IMR-90 (cell line): ENCODE results near the gene F2RL3. TPM values are rescaled to one million over a fixed set of nuclear protein-coding genes. Genes with fewer than 3 reads are reported as not detected.

Experiments used
- ATAC-seq: fragments of 200-7000 bp; cut with Tn5 transposase; 2 replicates; pipeline ENCODE4 v1.9.1; 2020; ENCODE audit warnings: low read depth, mild to moderate bottlenecking, moderate library complexity
- BruUV-seq: library from RNA; stranded (reverse); fragments of 400-500 nt; replicated peaks from 2 replicates; lab custom pipeline; 2021; lab: Mats Ljungman, UMichigan
- CTCF ChIA-PET: fragments of 300-600 bp; formaldehyde crosslinking; extraction: SDS; loops from one replicate; lab custom pipeline; 2021; ENCODE audit warnings: antibody characterized with exemption; lab: Yijun Ruan, JAX
- POLR2A ChIA-PET: fragments of 300-600 bp; sonication (Branson Sonifier 250); formaldehyde crosslinking; loops from one replicate; lab custom pipeline; 2022; ENCODE audit warnings: antibody characterized with exemption; ENCODE audit not compliant: unreplicated experiment; lab: Charles Lee
- DNase-seq: peaks from one replicate; pipeline ENCODE4 v3.0.0; 2013
- H2AFZ ChIP-seq: replicated peaks from 2 replicates; pipeline ENCODE3; 2013; ENCODE audit warnings: low read length, mild to moderate bottlenecking; ENCODE audit not compliant: poor library complexity
- H2AK5ac ChIP-seq: 2 replicates; pipeline ENCODE4 v1.6.1; 2013; ENCODE audit warnings: low read depth, low read length, inconsistent platforms
- H2AK9ac ChIP-seq: replicated peaks from 2 replicates; pipeline ENCODE3; 2013; ENCODE audit warnings: mild to moderate bottlenecking, low read depth, low read length, moderate library complexity; ENCODE audit not compliant: poor library complexity
- H2BK120ac ChIP-seq: 2 replicates; pipeline ENCODE4 v1.6.1; 2013; ENCODE audit warnings: low read depth, low read length, inconsistent platforms
- H2BK15ac ChIP-seq: 3 replicates; pipeline ENCODE4 v1.6.1; 2013; ENCODE audit warnings: low read depth, low read length, inconsistent platforms
- H2BK20ac ChIP-seq: 2 replicates; pipeline ENCODE4 v1.6.1; 2013; ENCODE audit warnings: low read depth, mild to moderate bottlenecking, inconsistent platforms, low read length, moderate library complexity
- H2BK5ac ChIP-seq: 2 replicates; pipeline ENCODE4 v1.6.1; 2013; ENCODE audit warnings: mild to moderate bottlenecking, low read depth, low read length, inconsistent platforms; ENCODE audit not compliant: poor library complexity, severe bottlenecking
- H3K14ac ChIP-seq: replicated peaks from 2 replicates; pipeline ENCODE4 v1.6.1; 2013; ENCODE audit warnings: low read depth, low read length, inconsistent platforms
- H3K18ac ChIP-seq: 2 replicates; pipeline ENCODE4 v1.6.1; 2013; ENCODE audit warnings: low read depth, low read length, control low read depth
- H3K23ac ChIP-seq: 2 replicates; pipeline ENCODE4 v1.6.1; 2013; ENCODE audit warnings: low read depth, low read length, inconsistent platforms
- H3K27ac ChIP-seq: 2 replicates; pipeline ENCODE4 v1.5.1; 2013; ENCODE audit warnings: mild to moderate bottlenecking, control low read depth, low read length; ENCODE audit not compliant: insufficient read depth
- H3K27me3 ChIP-seq: 2 replicates; pipeline ENCODE4 v1.6.1; 2013; ENCODE audit warnings: low read length; ENCODE audit not compliant: control insufficient read depth, insufficient read depth
- H3K36me3 ChIP-seq: 2 replicates; pipeline ENCODE4 v1.6.1; 2013; ENCODE audit warnings: low read length, mixed read lengths; ENCODE audit not compliant: control insufficient read depth, insufficient read depth
- H3K4ac ChIP-seq: 2 replicates; pipeline ENCODE4 v1.6.1; 2013; ENCODE audit warnings: low read depth, low read length, inconsistent platforms
- H3K4me1 ChIP-seq: 2 replicates; pipeline ENCODE4 v1.6.1; 2013; ENCODE audit warnings: low read length, mixed read lengths; ENCODE audit not compliant: control insufficient read depth, insufficient read depth
- H3K4me2 ChIP-seq: 2 replicates; pipeline ENCODE4 v1.6.1; 2013; ENCODE audit warnings: low read depth, mild to moderate bottlenecking, control low read depth, low read length, moderate library complexity
- H3K4me3 ChIP-seq: 2 replicates; pipeline ENCODE4 v1.5.1; 2013; ENCODE audit warnings: low read depth, mild to moderate bottlenecking, control low read depth, low read length, moderate library complexity; ENCODE audit not compliant: insufficient read depth
- H3K56ac ChIP-seq: 2 replicates; pipeline ENCODE4 v1.6.1; 2013; ENCODE audit warnings: low read length, inconsistent platforms; ENCODE audit not compliant: insufficient read depth; ENCODE audit errors: extremely low read depth
- H3K79me1 ChIP-seq, 2 experiments: 2 replicates each; pipeline ENCODE4 v1.6.1; 2013; ENCODE audit warnings: low read length in 2 of 2, inconsistent platforms in 1 of 2, low read depth in 1 of 2
- H3K9ac ChIP-seq: 2 replicates; pipeline ENCODE4 v1.6.1; 2013; ENCODE audit warnings: low read depth, low read length, control low read depth
- H3K9me1 ChIP-seq: 2 replicates; pipeline ENCODE4 v1.6.1; 2013; ENCODE audit warnings: low read length, inconsistent platforms; ENCODE audit not compliant: insufficient read depth
- H3K9me3 ChIP-seq: 2 replicates; pipeline ENCODE4 v1.6.1; 2013; ENCODE audit warnings: low read length; ENCODE audit not compliant: control insufficient read depth, insufficient read depth
- H4K20me1 ChIP-seq: 2 replicates; pipeline ENCODE4 v1.6.1; 2013; ENCODE audit warnings: low read length, inconsistent platforms; ENCODE audit not compliant: insufficient read depth
- H4K5ac ChIP-seq: 2 replicates; pipeline ENCODE4 v1.6.1; 2013; ENCODE audit warnings: mild to moderate bottlenecking, low read depth, low read length, control low read depth
- H4K8ac ChIP-seq, 2 experiments: 2 replicates each; pipeline ENCODE4 v1.6.1; 2013; ENCODE audit warnings: low read depth in 2 of 2, low read length in 2 of 2, control low read depth in 1 of 2, inconsistent platforms in 1 of 2
- H4K91ac ChIP-seq: 2 replicates; pipeline ENCODE4 v1.6.1; 2013; ENCODE audit warnings: low read depth, low read length, inconsistent platforms; ENCODE audit not compliant: insufficient read depth
- BHLHE40 ChIP-seq: fragments of 150-350 bp; IDR thresholded peaks from 2 replicates; pipeline ENCODE4 v1.6.1; 2016; ENCODE audit warnings: mild to moderate bottlenecking, low read depth, low read length
- CEBPB ChIP-seq: IDR thresholded peaks from 2 replicates; pipeline ENCODE4 v1.6.1; 2012; ENCODE audit warnings: low read depth, low read length, improper control_type of control experiment
- CHD1 ChIP-seq: IDR thresholded peaks from 2 replicates; pipeline ENCODE4 v1.6.1; 2012; ENCODE audit warnings: low read depth, low read length, improper control_type of control experiment
- CTCF ChIP-seq: conservative IDR thresholded peaks from 2 replicates; pipeline ENCODE4 v1.5.1; 2012; ENCODE audit warnings: mild to moderate bottlenecking, low read depth, low read length, improper control_type of control experiment
- ELK1 ChIP-seq: fragments of 150-350 bp; IDR thresholded peaks from 2 replicates; pipeline ENCODE4 v1.6.1; 2016; ENCODE audit warnings: low read depth, mild to moderate bottlenecking, low read length, moderate library complexity, borderline replicate concordance
- FOS ChIP-seq: fragments of 150-350 bp; IDR thresholded peaks from 2 replicates; pipeline ENCODE4 v1.6.1; 2016; ENCODE audit warnings: low read depth, low read length
- MAFK ChIP-seq: IDR thresholded peaks from 2 replicates; pipeline ENCODE4 v1.6.1; 2012; ENCODE audit warnings: low read depth, low read length, improper control_type of control experiment
- MAZ ChIP-seq: IDR thresholded peaks from 2 replicates; pipeline ENCODE4 v1.6.1; 2012; ENCODE audit warnings: low read depth, mild to moderate bottlenecking, low read length, improper control_type of control experiment, moderate library complexity, borderline replicate concordance
- MXI1 ChIP-seq: IDR thresholded peaks from 2 replicates; pipeline ENCODE4 v1.6.1; 2012; ENCODE audit warnings: low read depth, mild to moderate bottlenecking, low read length, moderate library complexity, borderline replicate concordance
- NFE2L2 ChIP-seq: fragments of 150-350 bp; IDR thresholded peaks from 2 replicates; pipeline ENCODE4 v1.6.1; 2016; ENCODE audit warnings: low read depth, mild to moderate bottlenecking, low read length
- POLR2A ChIP-seq: IDR thresholded peaks from 2 replicates; pipeline ENCODE4 v1.6.1; 2012; ENCODE audit warnings: mild to moderate bottlenecking, low read depth, low read length
- RAD21 ChIP-seq: IDR thresholded peaks from 2 replicates; pipeline ENCODE4 v1.6.1; 2012; ENCODE audit warnings: low read length, improper control_type of control experiment
- RCOR1 ChIP-seq: IDR thresholded peaks from 2 replicates; pipeline ENCODE4 v1.6.1; 2012; ENCODE audit warnings: mild to moderate bottlenecking, low read length, improper control_type of control experiment; ENCODE audit not compliant: insufficient replicate concordance
- RFX5 ChIP-seq: IDR thresholded peaks from 2 replicates; pipeline ENCODE4 v1.8.0; 2012; ENCODE audit warnings: low read depth, mild to moderate bottlenecking, low read length, moderate library complexity
- SMC3 ChIP-seq: fragments of 150-350 bp; IDR thresholded peaks from 2 replicates; pipeline ENCODE4 v1.6.1; 2016; ENCODE audit warnings: low read depth, mild to moderate bottlenecking, antibody characterized with exemption, low read length, moderate library complexity
- USF2 ChIP-seq: fragments of 150-350 bp; IDR thresholded peaks from 2 replicates; pipeline ENCODE4 v1.6.1; 2017; ENCODE audit warnings: mild to moderate bottlenecking, antibody characterized with exemption, low read length, low read depth
- WGBS, 2 experiments: methylation state at CpG; one replicate each; pipeline versions ENCODE4 v1.1.5 to v1.1.7; 2013; ENCODE audit warnings: missing lambda C conversion rate in 2 of 2; ENCODE audit not compliant: insufficient read length in 1 of 2; ENCODE audit errors: extremely low coverage in 2 of 2; 5-methylcytosine and 5-hydroxymethylcytosine counted together
- dilution Hi-C: fragments of 300-500 bp; cut with HindIII; formaldehyde crosslinking; loops from one replicate; pipeline ENCODE4 v1.14.3; 2018; ENCODE audit warnings: low sequenced_read_pairs; ENCODE audit not compliant: unreplicated experiment
- in situ Hi-C: fragments of 300-500 bp; cut with MboI; formaldehyde crosslinking; loops from 3 replicates; pipeline ENCODE4 v1.14.3; 2019; ENCODE audit warnings: low sequenced_read_pairs, inconsistent platforms, mixed read lengths
- intact Hi-C: fragments of 100-400 bp; cut with micrococcal nuclease; formaldehyde crosslinking; loops from 2 replicates; pipeline ENCODE4 v1.10.0; 2022
- polyA plus RNA-seq, 3 experiments: library from polyadenylated mRNA; depleted of rRNA; stranded (reverse); fragments of >200 nt; gene quantifications; 2 replicates each; pipeline ENCODE4 v1.2.3, GENCODE V29; 2012; ENCODE audit warnings: low replicate concordance in 1 of 3
- total RNA-seq: library from RNA; depleted of rRNA; stranded (reverse); fragments of >200 nt; gene quantifications from 2 replicates; pipeline ENCODE4 v1.2.3, GENCODE V29; 2012

The F2RL3 gene
- total and polyA plus RNA-seq, 2 of the 4 experiments (the other 2 are of a cell fraction), result 0.03 TPM; not detected in 1

- TF ChIP-seq MAZ (no peak), RFX5 (no peak), POLR2A (no peak), CHD1 (no peak), CEBPB (no peak), RCOR1 (no peak), RAD21 (no peak), MAFK (no peak), CTCF (no peak), SMC3 (no peak), MXI1 (no peak), FOS (no peak), USF2 (no peak), ELK1 (no peak), NFE2L2 (no peak), BHLHE40 (no peak)
- no peak overlapping the region for H3K4ac ChIP-seq
- DNase-seq, result no peak
- no peak overlapping the region for H3K27ac ChIP-seq
- no peak overlapping the region for H2BK120ac ChIP-seq
- peaks cover 55% of the 10 kb centered on the region for H3K36me3 ChIP-seq
- H3K23ac ChIP-seq, result no peak overlapping the region
- H3K27me3 ChIP-seq, result no peaks in the 10 kb centered on the region
- H2BK15ac ChIP-seq, result no peak overlapping the region
- no peak overlapping the region for H3K4me2 ChIP-seq
- no peak overlapping the region for H3K56ac ChIP-seq
- peaks cover 21% of the 10 kb centered on the region for H3K9me1 ChIP-seq
- no peak overlapping the region for H4K5ac ChIP-seq
- no peak overlapping the region for H4K8ac ChIP-seq
- no peak overlapping the region for H3K4me3 ChIP-seq
- peaks cover 7% of the 10 kb centered on the region; the same call in 1 of the 2 replicates for H4K20me1 ChIP-seq
- H2AK5ac ChIP-seq, result no peak overlapping the region
- no peak overlapping the region for H3K18ac ChIP-seq
- H3K79me1 ChIP-seq, result peaks cover 16 to 46% of the 10 kb centered on the region in 2 experiments
- no CpG with 5 or more reads among the region's 9 CpGs for WGBS, 2 experiments
- H2AK9ac ChIP-seq, result no peak overlapping the region
- ATAC-seq, result no peak
- in situ Hi-C loops (no loop called here), intact Hi-C loops (no loop called here), dilution Hi-C loops (no loop called here)
- H2BK20ac ChIP-seq, result no peak overlapping the region
- no peak overlapping the region for H4K91ac ChIP-seq
- no TSS peak for BruUV-seq
- no peak overlapping the region for H3K9ac ChIP-seq
- H3K14ac ChIP-seq, result no peak overlapping the region
- H2BK5ac ChIP-seq, result no peak overlapping the region
- no peak overlapping the region for H2AFZ ChIP-seq
- H3K9me3 ChIP-seq, result no peaks in the 10 kb centered on the region
- peaks cover 4% of the 10 kb centered on the region for H3K4me1 ChIP-seq
- ChIA-PET POLR2A (no interaction called here), CTCF (no interaction called here)
Measured at GRCh38 chr19:16856091-16856490, 32.7 kb upstream of the F2RL3 start.
